Thyroid gland (tissue), 4 donors: ENCODE results near the gene CENPL.

Source experiments
- POLR2A ChIP-seq, 2 donors: fragments of 450-650 bp; IDR thresholded peaks; one replicate each; pipeline ENCODE4 v1.6.1; 2017; ENCODE audit warnings: antibody characterized with exemption in 2 of 2, mild to moderate bottlenecking in 2 of 2, moderate library complexity in 1 of 2
- TF ChIP-seq, protein P1 (sequence below), 6 experiments: fragments of 200-600 bp in 3 of 6; fragments of 450-650 bp in 3 of 6; sonication (generic) in 3 of 6; IDR thresholded peaks; one replicate each; pipeline ENCODE4 v1.5.1; 2016 to 2019; ENCODE audit warnings: antibody characterized with exemption in 6 of 6, mild to moderate bottlenecking in 2 of 6, inconsistent platforms in 1 of 6, moderate library complexity in 1 of 6

DNA sequence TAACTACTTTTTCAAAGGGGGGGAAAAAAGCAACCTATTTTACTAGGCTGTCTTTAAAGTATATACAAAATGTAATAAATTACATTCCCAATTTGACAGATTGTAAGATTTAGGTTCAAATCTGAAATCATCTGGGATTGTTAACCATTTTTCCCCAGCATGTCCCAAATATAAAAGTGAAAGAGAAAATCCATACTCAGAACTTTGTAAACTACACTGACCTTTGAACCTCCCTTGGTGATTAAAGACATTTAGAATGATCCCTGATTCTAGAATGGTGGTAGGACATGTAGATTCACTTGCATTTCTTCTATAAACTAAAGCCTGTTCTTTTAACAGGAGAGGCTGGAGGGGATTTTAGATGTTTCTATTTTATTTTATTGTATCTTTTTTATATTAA, 70.9 kb downstream of the CENPL start:
- no peak for TF ChIP-seq POLR2A (IDR thresholded peaks at IDR 0.05)
- TF ChIP-seq, protein P1, sequence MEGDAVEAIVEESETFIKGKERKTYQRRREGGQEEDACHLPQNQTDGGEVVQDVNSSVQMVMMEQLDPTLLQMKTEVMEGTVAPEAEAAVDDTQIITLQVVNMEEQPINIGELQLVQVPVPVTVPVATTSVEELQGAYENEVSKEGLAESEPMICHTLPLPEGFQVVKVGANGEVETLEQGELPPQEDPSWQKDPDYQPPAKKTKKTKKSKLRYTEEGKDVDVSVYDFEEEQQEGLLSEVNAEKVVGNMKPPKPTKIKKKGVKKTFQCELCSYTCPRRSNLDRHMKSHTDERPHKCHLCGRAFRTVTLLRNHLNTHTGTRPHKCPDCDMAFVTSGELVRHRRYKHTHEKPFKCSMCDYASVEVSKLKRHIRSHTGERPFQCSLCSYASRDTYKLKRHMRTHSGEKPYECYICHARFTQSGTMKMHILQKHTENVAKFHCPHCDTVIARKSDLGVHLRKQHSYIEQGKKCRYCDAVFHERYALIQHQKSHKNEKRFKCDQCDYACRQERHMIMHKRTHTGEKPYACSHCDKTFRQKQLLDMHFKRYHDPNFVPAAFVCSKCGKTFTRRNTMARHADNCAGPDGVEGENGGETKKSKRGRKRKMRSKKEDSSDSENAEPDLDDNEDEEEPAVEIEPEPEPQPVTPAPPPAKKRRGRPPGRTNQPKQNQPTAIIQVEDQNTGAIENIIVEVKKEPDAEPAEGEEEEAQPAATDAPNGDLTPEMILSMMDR (IDR thresholded peaks at IDR 0.05), result no peak
